ENCODE results near the gene CIRBP. TPM values are rescaled to one million over a fixed set of nuclear protein-coding genes. Genes with fewer than 3 reads are reported as not detected.
A peak's percentile ranks its signal among the peaks of the same experiment; 100 is the strongest.

CIRBP gene
- total RNA-seq, 1 donor from 2014 or later, result 237 TPM

DNA sequence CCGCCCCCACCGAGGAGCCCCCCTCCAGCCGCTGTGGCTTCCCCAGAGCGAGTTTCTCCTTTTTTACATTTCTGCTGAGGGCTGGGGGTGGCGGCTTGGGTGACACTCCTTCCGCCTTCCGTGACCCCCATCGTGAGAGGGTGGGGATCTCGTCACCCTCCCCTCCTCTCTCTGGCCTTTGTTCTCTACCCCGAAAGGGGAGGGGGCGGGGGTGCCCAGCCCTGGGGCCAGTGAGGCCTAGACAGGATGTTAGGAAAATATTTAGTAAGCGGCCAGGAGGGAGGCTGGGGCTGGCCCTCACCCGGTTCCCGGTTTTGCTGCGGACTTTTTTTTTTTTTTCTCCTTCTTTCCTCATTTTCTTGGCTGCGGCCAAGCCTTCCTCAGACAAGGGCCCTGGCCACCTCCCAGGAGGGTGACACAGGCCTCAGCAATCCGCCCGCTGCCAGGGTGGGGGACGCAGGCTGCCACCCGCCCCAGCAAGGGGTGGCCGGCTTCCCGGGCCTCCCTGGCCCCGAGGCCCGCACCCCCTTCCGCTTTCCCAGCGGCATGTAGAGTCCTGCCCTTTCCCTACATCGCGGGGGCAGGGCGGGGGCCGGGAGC lies 16.8 kb upstream of the CIRBP start:
- Mint-ChIP-seq H3K9me3 (no peaks in the 10 kb centered on the region), H3K4me1 (peaks cover 17% of the 10 kb centered on the region), H3K4me3 (peak overlapping the region; percentile 97), H3K36me3 (ENCODE audit: low read depth) (peaks cover 42% of the 10 kb centered on the region), H3K27ac (peak overlapping the region; percentile 90), H3K27me3 (no peaks in the 10 kb centered on the region)
- intact Hi-C loops (cut with micrococcal nuclease), result no loop called here
- DNase-seq, result peak; percentile 89

DNA sequence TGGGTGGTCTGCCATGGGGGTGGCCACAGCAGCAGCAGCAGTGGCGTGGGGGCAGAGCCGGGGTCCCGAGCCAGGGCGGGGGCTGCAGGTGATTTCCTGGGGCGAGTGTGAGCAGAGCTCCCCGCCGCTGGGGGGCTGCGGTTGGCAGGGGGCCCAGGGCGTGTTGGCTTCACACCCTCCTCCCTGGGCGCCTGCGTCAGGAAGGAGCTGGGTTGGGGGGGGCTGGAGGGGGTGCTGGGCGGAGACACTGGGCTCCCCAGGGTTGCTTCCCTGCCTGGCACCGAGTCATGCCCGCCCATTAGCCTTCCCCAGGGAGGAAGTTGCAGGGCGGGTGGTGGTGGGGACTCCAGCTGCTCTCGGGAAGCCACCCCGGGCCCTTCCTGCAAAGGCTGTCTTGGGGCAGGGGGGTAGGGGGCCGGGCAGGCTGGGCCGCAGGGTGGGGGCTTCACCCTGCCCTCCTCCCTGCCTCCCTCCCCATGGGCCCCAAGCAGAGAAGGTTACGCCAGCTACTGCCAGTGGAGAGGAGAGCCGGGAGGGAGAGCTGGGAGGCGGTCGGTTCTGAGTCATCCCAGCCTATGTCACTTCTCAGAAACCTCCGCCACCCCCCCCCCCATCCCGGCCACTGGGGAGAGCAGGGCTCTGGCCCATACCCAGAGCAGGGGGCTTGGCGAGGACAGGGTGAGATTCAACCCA lies 16.2 kb upstream of the CIRBP start:
- Mint-ChIP-seq H3K36me3 (ENCODE audit: low read depth) (peaks cover 49% of the 10 kb centered on the region), H3K4me3 (peak overlapping the region; percentile 97), H3K9me3 (no peaks in the 10 kb centered on the region), H3K27me3 (no peaks in the 10 kb centered on the region), H3K4me1 (peaks cover 20% of the 10 kb centered on the region), H3K27ac (peak overlapping the region; percentile 89)
- DNase-seq, result peak; percentile 88
- intact Hi-C loops (cut with micrococcal nuclease), result no loop called here

DNA sequence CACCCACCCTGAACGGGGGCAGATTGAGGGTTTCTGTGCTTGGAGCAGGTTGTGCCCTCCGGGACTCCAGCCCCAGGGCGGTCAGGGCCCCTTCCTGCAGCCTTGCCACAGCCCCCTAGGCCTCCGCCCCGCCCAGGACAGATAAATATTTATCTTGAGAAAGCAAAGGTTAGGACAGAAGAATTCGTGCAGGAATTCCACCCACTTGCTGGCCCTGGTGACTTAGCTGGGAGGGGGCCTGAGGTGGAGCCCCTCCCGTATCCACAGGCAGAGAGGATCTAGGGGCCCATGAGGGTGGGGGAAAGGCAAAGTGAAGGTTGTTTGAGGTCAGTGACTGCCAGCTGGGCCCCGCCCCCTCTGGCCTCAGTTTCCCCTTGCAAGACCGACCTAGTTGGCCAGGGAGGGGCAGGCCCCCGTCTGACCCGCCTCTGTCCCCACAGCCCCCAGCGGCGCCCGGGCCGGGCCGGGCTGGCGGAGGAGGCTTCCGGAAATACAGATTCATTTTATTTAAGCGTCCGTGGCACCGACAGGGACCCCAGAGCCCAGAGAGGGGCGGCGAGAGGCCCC lies 15.5 kb upstream of the CIRBP start:
- Mint-ChIP-seq H3K4me1 (peaks cover 24% of the 10 kb centered on the region), H3K4me3 (peak overlapping the region; percentile 97), H3K27me3 (no peaks in the 10 kb centered on the region), H3K27ac (peak overlapping the region; percentile 89), H3K9me3 (no peaks in the 10 kb centered on the region), H3K36me3 (ENCODE audit: low read depth) (peaks cover 50% of the 10 kb centered on the region)
- no peak for DNase-seq
- intact Hi-C loops (cut with micrococcal nuclease), result no loop called here

DNA sequence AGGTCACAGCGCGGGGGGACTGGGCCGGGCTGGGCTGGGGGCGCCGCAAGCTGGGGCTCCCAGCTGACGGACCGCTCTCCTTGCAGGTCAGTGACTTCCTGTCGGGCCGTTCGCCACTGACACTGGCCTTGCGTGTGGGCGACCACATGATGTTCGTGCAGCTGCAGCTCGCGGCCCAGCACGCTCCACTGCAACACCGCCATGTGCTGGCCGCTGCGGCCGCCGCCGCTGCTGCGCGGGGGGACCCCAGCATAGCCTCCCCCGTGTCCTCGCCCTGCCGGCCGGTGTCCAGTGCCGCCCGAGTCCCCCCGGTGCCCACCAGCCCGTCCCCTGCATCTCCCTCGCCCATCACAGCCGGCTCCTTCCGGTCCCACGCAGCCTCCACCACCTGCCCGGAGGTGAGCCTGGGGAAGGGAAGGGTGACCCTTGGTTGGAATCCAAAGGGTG lies 15.0 kb upstream of the CIRBP start:
- Mint-ChIP-seq H3K27me3 (no peaks in the 10 kb centered on the region), H3K9me3 (no peaks in the 10 kb centered on the region), H3K36me3 (ENCODE audit: low read depth) (peaks cover 55% of the 10 kb centered on the region), H3K4me3 (no peak overlapping the region), H3K4me1 (peaks cover 28% of the 10 kb centered on the region), H3K27ac (no peak overlapping the region)
- DNase-seq, result no peak
- intact Hi-C loops (cut with micrococcal nuclease), result no loop called here

DNA sequence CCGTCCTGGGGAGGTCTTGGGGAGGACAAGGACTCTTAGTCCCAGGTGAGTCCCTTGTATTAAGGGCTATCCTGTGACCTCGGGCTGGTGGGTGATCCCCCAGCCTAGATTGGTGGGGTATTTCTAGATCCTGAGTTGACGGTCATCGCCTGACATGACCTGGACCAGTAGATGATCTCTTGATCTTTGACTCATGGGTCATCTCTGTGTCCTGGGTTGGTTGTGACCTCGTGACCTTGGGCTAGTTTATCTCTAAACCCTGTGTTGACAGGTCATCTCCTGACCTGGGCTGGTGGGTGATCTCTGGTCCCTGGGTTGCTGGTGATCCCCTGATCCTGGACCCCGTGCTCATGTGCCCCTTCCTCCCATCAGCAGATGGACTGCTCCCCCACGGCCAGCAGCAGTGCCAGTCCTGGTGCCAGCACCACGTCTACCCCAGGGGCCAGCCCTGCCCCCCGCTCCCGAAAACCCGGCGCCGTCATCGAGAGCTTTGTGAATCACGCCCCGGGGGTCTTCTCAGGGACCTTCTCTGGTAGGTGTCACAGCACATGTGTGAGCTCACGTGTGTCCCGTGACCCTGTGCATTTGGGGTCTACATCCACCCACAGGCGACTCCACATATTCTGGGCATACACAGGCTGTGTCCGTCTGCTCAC lies 14.5 kb upstream of the CIRBP start:
- Mint-ChIP-seq H3K27me3 (no peaks in the 10 kb centered on the region), H3K4me3 (peak overlapping the region; percentile 44), H3K36me3 (ENCODE audit: low read depth) (peaks cover 55% of the 10 kb centered on the region), H3K4me1 (peaks cover 34% of the 10 kb centered on the region), H3K27ac (peak overlapping the region; percentile 73), H3K9me3 (no peaks in the 10 kb centered on the region)
- no peak for DNase-seq
- intact Hi-C loops (cut with micrococcal nuclease), result no loop called here

DNA sequence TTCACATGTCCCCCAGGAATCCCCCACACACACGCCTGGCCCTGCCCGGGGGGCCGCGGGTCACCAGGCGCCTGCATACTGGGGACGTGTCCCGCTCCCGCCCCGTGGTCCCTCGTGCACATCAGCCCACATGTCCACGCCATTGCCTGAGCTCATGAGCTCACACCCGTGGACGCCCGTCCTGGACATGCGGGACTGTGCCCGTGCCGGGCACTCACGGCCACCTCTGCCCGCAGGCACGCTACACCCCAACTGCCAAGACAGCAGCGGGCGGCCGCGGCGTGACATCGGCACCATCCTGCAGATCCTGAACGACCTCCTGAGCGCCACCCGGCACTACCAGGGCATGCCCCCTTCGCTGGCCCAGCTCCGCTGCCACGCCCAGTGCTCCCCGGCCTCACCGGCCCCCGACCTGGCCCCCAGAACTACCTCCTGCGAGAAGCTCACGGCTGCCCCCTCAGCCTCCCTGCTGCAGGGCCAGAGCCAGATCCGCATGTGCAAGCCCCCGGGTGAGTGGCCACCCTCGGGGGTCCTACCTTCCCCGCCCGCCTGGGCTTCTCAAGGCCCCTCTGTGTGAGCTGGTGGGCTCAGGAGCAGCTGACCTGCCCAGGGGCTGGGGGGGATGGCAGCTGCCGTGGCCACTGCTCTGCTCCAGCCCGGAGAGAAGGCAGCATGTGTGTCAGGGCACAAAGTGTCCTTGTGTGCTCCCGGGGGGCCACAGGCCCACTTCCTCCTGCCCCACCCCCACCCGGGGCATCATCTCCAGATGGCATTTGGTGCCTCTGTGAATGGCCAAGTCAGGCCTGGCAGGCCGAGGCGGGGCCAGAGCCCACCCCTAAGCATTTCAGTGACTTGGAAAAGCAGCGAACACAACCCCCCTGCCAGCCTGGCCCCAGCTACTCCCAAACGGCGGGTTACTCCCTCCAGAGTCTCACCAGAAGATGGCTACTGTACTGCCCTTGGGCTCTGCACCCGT lies 13.7 kb upstream of the CIRBP start:
- Mint-ChIP-seq H3K4me3 (peak overlapping the region; percentile 44), H3K27me3 (no peaks in the 10 kb centered on the region), H3K27ac (peak overlapping the region; percentile 73), H3K9me3 (no peaks in the 10 kb centered on the region), H3K4me1 (peaks cover 38% of the 10 kb centered on the region), H3K36me3 (ENCODE audit: low read depth) (peaks cover 55% of the 10 kb centered on the region)
- no peak for DNase-seq
- intact Hi-C loops (cut with micrococcal nuclease), result no loop called here

DNA sequence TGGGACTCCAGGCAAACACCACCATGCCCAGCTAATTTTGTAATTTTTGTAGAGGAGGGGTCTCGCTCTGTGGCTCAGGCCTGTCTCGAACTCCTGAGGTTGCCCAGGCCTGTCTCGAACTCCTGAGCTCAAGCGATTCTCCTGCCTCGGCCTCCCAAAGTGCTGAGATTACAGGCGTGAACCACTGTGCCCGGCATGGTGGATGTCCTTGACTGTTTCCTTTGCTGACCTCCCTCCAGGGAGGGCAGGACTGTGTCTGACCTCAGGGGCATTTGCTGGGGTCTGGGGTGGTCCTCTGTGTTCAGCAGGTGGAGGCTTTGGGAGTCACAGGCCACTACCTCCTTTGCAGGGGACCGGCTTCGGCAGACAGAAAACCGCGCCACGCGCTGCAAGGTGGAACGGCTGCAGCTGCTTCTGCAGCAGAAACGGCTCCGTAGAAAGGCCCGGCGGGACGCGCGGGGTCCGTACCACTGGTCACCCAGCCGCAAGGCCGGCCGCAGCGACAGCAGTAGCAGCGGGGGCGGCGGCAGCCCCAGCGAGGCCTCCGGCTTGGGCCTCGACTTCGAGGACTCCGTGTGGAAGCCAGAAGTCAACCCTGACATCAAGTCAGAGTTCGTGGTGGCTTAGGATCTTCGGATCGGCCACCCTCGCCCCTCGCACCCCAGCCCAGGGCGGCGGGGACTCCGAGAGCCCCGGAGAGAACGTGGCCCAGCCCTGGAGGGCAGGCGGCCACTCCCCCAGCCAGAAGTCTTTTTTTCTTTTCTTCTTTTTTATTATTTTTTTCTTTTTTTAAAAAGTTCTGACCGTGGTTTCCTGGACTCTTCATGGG lies 12.3 kb upstream of the CIRBP start:
- intact Hi-C loops (cut with micrococcal nuclease), result no loop called here
- H3K4me1 Mint-ChIP-seq, result peaks cover 40% of the 10 kb centered on the region
- peaks cover 46% of the 10 kb centered on the region for H3K36me3 Mint-ChIP-seq (ENCODE audit: low read depth)
- no peaks in the 10 kb centered on the region for H3K9me3 Mint-ChIP-seq
- peak overlapping the region; percentile 73 for H3K27ac Mint-ChIP-seq
- H3K4me3 Mint-ChIP-seq, result peak overlapping the region; percentile 91
- no peak for DNase-seq
- no peaks in the 10 kb centered on the region for H3K27me3 Mint-ChIP-seq

- no peaks in the 10 kb centered on the region for H3K27me3 Mint-ChIP-seq
- peak overlapping the region; percentile 73 for H3K27ac Mint-ChIP-seq
- H3K4me3 Mint-ChIP-seq, result peak overlapping the region; percentile 91
- peaks cover 42% of the 10 kb centered on the region for H3K4me1 Mint-ChIP-seq
- no peak for DNase-seq
- intact Hi-C loops (cut with micrococcal nuclease), result no loop called here
- H3K9me3 Mint-ChIP-seq, result no peaks in the 10 kb centered on the region
- peaks cover 40% of the 10 kb centered on the region for H3K36me3 Mint-ChIP-seq (ENCODE audit: low read depth)
Observed at GRCh38 chr19:1257475-1258162, 11.5 kb upstream of the CIRBP start.

GRCh38 chr19:1258163-1258492 lies 11.0 kb upstream of the CIRBP start:
- Mint-ChIP-seq H3K27me3 (no peaks in the 10 kb centered on the region), H3K9me3 (no peaks in the 10 kb centered on the region), H3K4me3 (peak overlapping the region; percentile 91), H3K36me3 (ENCODE audit: low read depth) (peaks cover 40% of the 10 kb centered on the region), H3K4me1 (peaks cover 43% of the 10 kb centered on the region), H3K27ac (peak overlapping the region; percentile 73)
- intact Hi-C loops (cut with micrococcal nuclease), result no loop called here
- DNase-seq, result no peak

GRCh38 chr19:1258707-1259205 lies 10.4 kb upstream of the CIRBP start:
- Mint-ChIP-seq H3K27ac (peak overlapping the region; percentile 95), H3K4me3 (peak overlapping the region; percentile 91), H3K36me3 (ENCODE audit: low read depth) (peaks cover 35% of the 10 kb centered on the region), H3K27me3 (no peaks in the 10 kb centered on the region), H3K9me3 (no peaks in the 10 kb centered on the region), H3K4me1 (peaks cover 42% of the 10 kb centered on the region)
- intact Hi-C loops (cut with micrococcal nuclease), result loop anchor here (1.0 kb wide), 1 partner anchor 9 kb away; no protein-coding TSS in a partner anchor
- DNase-seq, result no peak

GRCh38 chr19:1259206-1259875 lies 9.8 kb upstream of the CIRBP start:
- intact Hi-C loops (cut with micrococcal nuclease), result loop anchor here (1.0 kb wide), 1 partner anchor 10 kb away; no protein-coding TSS in a partner anchor
- H3K9me3 Mint-ChIP-seq, result no peaks in the 10 kb centered on the region
- peaks cover 42% of the 10 kb centered on the region for H3K4me1 Mint-ChIP-seq
- DNase-seq, result peak; percentile 94
- no peaks in the 10 kb centered on the region for H3K27me3 Mint-ChIP-seq
- peak overlapping the region; percentile 91 for H3K4me3 Mint-ChIP-seq
- peaks cover 34% of the 10 kb centered on the region for H3K36me3 Mint-ChIP-seq (ENCODE audit: low read depth)
- H3K27ac Mint-ChIP-seq, result peak overlapping the region; percentile 95

Measured in activated CD4-positive, alpha-beta T cell treated with anti-CD3 and anti-CD28 coated beads, Interleukin-2, amount 10 ng/mL, durations not matched to agents 24 days and 14 days (primary cell).